H1 (cell line): Measurements from ENCODE around the gene PRKD1. TPM values are rescaled to one million over a fixed set of nuclear protein-coding genes. Genes with fewer than 3 reads are reported as not detected.

Experiments used
- JUND ChIP-seq: IDR thresholded peaks from 2 replicates; pipeline ENCODE4 v1.6.1; 2011; ENCODE audit warnings: mild to moderate bottlenecking, improper control_type of control experiment, low read length
- KDM5A ChIP-seq: fragments of 200-600 bp; IDR thresholded peaks from 2 replicates; pipeline ENCODE4 v1.7.1; 2012; ENCODE audit warnings: mild to moderate bottlenecking, low read length, inconsistent platforms, mixed read lengths
- ZNF274 ChIP-seq: IDR thresholded peaks from 2 replicates; pipeline ENCODE4 v1.7.0; 2012; ENCODE audit warnings: low read length, borderline replicate concordance; ENCODE audit errors: extremely low read depth
- polyA plus RNA-seq, 7 experiments: library from polyadenylated mRNA; depleted of rRNA in 3 of 7; stranded (reverse) in 5 of 7; unstranded in 2 of 7; fragments of >200 nt in 5 of 7; fragments of 200-250 nt in 2 of 7; gene quantifications; 1 replicate in 5 of 7; 2 replicates in 1 of 7; 4 replicates in 1 of 7; pipeline versions ENCODE4 v1.2.1 to v1.2.3, GENCODE V29; 2011 to 2013; ENCODE audit warnings: missing spikeins in 2 of 7, mixed read lengths in 2 of 7
- total RNA-seq: library from RNA; stranded (reverse); fragmentation: NEBNext Ultra II Directional; extraction: Animal tissue kit (Norgen Biotek cat#: 25700); gene quantifications from 2 replicates; pipeline ENCODE4 v1.2.1, GENCODE V29; 2021

The PRKD1 gene
- total and polyA plus RNA-seq, 2 of the 8 experiments (the other 6 are each of a cell fraction or from before 2014, with no cell fraction given) = 3.6 to 6.8 TPM

DNA sequence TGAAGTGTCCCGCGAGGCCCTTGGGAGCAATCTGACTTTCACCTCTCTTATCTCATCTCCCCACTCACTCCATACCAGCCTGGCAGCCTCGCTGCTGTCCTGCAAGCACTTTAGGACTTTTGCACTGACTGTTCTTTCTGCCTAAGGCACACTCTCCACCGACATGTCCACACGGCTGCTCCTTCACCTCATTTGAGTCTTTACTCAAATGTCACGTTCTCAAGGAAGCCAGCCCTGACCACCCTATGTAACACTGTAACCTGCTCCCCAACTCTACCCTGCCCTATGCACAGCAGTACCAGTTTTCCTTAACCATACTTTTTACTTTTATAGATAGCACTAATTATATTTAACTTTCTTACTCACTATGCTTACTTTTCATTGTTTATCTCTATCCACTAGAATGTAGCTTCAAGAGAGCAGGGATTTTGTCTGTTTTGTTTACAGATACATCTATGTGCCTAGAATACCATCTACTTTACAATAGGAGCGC lies 32.0 kb downstream of the PRKD1 start (continued):
- no peak for TF ChIP-seq ZNF274
- TF ChIP-seq KDM5A = no peak
- no peak for TF ChIP-seq JUND
